H4 (cell line): ENCODE measurements around the gene BHLHA9. TPM values are rescaled to one million over a fixed set of nuclear protein-coding genes. Genes with fewer than 3 reads are reported as not detected.
"Not testable (repeated sequence)": the region's sequence is repeated elsewhere in the genome, so short reads cannot be mapped to it uniquely, and the experiment has no call there.

ENCODE experiments used
- DNase-seq: peaks from one replicate; pipeline ENCODE4 v3.0.0-alpha.2; 2015; ENCODE audit warnings: low spot score
- total RNA-seq: library from RNA; depleted of rRNA; stranded (reverse); fragments of >200 nt; shearing (Covaris generic); gene quantifications from 2 replicates; pipeline ENCODE4 v1.2.3, GENCODE V29; 2014; rRNA removed

BHLHA9 gene
- total RNA-seq = not detected in 2 replicates

DNA sequence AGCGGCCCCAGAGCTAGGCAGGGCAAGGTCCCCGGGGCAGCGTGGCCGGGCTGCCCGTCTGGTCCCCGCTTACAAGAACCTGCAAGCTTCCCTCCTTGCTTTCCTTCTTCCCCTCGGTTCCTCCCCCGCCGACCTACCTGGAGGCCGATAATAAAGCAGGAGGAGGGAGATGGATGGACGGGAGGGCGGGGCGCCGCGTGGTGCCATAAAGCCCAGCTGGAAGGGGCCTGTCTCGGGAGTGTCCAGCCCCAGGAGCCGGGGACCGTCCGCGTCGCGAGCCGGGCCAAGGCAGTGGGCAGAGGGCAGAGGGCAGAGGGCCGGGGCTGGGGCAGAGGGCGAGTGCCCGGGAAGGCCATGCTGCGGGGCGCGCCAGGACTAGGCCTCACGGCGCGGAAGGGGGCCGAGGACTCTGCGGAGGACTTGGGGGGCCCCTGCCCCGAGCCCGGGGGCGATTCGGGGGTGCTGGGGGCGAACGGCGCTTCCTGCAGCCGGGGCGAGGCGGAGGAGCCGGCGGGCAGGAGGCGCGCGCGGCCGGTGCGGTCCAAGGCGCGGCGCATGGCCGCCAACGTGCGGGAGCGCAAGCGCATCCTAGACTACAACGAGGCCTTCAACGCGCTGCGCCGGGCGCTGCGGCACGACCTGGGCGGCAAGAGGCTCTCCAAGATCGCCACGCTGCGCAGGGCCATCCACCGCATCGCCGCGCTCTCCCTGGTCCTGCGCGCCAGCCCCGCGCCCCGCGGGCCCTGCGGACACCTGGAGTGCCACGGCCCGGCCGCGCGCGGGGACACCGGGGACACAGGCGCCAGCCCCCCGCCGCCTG lies at the start of gene BHLHA9:
Gene BHLHA9 (plus strand): TSS at position 235 of the 820 bp plus-strand sequence. CDS start 120 bp downstream, at position 355.
- DNase-seq = no peak

DNA sequence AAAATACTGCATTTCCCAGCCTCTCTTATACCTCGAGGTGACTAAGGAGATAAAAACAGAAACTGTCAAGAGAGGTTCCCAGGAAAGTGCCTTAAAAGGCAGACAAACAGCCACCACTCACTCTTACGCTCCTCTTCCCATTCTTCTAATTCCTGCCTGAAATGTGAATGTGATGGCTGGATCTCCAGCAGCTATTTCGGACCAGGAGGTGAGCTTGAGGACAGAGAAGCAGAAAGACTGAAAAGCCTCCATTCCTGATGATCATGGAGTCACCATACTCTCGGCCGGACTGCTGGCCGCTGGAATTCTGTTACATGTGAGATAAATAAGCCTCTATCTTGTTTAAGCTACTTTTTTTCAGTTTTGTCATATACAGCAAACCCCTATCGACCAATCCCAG lies 49.0 kb upstream of the BHLHA9 start:
- no peak for DNase-seq

DNA sequence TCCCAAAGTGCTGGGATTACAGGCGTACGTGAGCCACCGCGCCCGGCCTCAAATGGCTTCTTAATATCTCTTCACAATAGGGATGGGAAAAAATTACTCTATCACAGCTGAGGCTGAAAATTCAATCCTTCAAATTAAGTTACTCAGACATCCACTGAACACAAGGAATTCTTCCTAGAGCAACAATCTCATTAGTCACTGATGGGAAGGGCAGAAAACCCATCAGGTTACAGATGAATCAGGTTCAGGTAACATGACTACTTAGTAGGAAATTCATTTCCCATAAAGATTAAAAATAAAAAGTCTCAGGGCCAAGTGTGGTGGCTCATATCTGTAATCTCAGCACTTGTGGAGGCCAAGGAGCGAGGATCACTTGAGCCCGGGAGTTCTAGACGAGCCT lies 47.9 kb upstream of the BHLHA9 start:
- DNase-seq = no peak

- DNase-seq = no peak
Observed at GRCh38 chr17:1223662-1224061, 46.6 kb upstream of the BHLHA9 start.

GRCh38 chr17:1224330-1224729 lies 45.9 kb upstream of the BHLHA9 start:
- no peak for DNase-seq

- DNase-seq = no peak
Observed at GRCh38 chr17:1226308-1226707, 43.9 kb upstream of the BHLHA9 start.

DNA sequence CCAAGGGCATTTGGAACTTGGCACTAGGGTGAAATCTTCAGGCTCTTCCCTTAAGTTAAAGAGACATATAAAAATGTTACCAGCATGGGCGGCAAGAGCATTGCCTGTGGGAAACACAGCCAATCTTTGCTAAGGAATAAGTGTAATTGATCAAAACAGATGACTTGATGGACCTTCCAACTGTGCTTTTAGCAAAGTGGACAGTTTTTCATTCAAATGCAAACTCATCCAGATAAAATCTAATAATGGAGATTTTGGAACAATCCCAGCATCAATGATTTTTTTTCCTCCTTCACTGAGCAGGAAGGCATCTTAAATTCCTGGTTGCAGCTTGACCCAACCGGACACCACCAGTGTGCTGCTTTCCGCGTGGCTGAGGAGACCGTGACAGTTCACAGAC lies 42.9 kb upstream of the BHLHA9 start:
- no peak for DNase-seq

GRCh38 chr17:1227917-1228780 lies 42.1 kb upstream of the BHLHA9 start:
- DNase-seq = no peak

DNA sequence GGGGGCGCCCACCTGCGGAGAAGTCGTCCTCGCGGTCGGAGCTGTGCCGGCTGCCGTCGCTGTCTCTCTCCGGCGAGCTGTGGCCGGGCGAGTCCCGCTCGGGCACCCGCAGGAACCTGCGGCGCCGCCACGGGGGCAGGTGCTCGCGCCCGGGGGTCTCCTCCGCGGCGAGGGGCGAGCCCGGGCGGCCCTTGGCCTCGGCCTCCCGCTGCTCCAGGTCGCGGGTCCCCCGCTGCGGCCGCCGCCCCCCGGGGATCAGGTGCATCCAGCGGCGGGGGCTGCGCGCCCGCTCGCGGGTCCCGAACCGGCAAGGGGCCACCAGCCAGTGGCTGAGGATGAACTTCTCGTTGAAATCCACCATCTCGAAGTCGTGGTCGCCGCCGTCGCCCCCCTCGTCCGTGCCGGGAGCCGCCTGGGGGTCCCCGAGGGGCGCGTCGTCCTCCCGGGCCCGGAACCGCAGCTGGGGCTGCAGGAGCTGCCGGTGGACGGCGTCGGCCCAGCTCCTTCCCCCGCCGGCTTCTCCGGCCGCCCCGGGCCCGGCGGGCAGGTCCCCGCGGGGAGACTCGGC lies 41.4 kb upstream of the BHLHA9 start:
- DNase-seq = no peak

DNA sequence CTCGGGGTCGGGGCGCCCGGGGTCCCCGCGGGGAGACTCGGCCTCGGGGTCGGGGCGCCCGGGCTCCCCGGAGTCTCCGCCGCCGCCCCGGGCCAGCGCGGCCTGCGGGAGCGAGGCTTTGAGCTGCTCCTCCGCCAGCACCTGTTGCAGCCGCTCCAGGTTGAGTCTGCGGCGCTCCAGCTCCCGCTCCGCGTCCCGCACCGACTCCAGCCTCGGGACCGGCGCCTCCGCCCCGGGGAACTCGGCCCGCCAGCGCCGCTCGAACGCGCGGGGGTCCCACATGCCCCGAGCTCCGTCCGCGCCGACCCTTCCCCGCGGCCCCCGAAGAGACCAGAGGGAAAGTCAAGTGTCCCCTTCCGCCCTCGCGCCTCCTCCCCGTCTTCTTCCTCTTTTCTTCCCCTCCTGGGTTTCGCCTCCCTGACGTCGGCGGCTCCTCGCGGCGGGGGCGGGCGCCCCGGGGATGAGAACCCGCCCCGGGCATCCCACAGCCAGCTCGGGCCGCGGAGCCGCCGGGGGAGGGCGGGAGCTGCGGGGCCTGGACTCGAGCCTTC lies 40.8 kb upstream of the BHLHA9 start:
- peak; percentile 2 for DNase-seq

DNA sequence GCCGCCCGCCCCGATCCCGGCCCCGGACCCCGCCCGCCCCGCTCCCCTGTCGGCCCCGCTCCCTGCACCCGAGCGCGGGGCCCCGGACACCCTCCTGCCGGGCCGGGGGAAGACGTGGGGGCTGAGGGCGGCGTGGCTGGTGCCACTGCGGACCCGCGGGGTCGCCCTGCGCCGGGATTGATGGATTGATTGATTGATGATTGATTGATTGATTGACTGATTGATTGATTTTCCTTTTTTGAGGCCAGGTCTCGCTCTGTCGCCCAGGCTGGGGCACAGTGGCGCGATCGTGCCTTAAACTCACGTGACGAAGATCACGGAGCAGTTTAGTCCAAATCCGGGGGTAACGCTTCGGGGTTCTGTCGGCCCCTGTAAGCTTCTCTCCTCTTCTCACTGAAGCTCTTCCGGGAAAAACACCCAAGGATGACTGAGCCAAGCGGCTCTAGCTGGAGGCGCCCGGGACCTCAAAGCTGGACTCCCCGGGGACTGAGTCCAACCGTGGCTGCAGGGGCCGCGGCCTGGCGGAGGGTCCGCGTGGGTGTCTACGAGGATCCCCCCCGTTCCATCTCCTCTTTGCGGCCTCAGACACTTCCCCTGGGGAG lies 40.2 kb upstream of the BHLHA9 start:
- no peak for DNase-seq

GRCh38 chr17:1231456-1231855 lies 38.8 kb upstream of the BHLHA9 start:
- no peak for DNase-seq

GRCh38 chr17:1232331-1232730 lies 37.9 kb upstream of the BHLHA9 start:
- no peak for DNase-seq

GRCh38 chr17:1232786-1233185 lies 37.5 kb upstream of the BHLHA9 start:
- no peak for DNase-seq

DNA sequence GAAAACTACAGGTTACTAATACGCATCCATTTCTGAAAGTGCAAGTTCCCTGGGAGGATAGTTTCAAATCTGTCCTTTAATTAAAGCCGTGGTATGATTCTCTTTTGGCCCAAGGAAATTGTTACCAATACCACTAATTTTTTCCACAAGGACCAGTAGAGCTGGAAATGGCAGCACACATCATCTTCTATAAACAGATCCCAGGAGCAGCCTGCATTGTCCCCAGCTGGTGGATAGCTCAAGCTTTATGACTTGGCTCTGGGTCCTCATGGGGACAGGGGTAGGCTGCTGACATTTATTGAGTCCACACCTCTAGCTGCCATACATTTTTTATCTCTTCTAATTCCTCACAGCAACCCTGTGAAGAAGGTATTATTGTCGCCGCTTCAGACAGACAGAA lies 35.8 kb upstream of the BHLHA9 start:
- no peak for DNase-seq

DNA sequence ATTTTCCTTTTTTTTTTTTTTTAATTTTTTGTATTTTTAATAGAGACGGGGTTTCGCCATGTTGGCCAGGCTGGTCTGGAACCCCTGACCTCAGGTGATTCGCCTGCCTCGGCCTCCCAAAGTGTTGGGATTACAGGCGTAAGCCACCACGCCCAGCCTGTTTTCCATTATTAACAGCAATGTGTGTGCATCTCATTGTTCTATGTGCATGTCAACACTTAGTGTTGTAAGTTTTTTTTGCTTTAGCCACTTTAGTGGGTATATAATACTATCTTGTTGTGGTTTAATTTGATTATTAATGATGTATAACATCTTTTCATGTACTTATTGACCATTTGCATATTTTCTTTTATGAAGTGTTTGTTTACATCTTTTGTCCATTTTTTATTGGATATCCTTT lies 32.8 kb upstream of the BHLHA9 start:
- DNase-seq = no peak

DNA sequence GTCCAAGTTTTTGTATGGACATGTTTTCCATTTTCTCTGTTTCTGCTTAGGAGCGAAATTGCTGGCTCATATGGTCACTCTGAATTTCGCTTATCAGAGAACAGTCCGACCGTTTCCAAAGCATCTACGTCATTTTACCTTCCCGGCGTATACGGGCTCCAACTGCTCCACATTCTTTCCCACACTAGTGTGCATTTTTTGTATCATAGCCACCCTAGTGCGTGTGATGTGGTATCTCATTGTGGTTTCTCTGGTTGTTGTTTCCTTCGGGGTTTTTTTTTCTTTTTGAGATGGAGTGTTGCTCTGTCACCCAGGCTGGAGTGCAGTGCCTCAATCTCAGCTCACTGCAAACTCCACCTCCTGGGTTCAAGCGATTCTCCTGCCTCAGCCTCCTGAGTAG lies 31.0 kb upstream of the BHLHA9 start:
- peak; percentile 79 for DNase-seq

DNA sequence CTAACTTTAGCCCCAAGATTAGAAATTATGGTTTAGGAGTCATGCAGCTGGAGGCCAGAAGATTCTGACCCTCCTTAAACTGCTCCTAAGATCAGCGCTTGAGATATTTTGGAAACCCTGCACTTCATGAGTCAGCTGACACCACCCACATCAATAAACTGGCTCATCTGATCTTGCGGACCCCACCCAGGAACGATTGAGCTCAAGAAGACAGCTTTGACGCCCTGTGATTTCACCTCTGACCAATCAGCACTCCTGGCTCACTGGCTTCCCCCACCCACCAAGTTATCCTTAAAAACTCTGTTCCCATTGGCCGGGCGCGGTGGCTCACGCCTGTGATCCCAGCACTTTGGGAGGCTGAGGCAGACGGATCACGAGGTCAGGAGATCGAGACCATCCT lies 29.8 kb upstream of the BHLHA9 start:
- not testable (repeated sequence) for DNase-seq

DNA sequence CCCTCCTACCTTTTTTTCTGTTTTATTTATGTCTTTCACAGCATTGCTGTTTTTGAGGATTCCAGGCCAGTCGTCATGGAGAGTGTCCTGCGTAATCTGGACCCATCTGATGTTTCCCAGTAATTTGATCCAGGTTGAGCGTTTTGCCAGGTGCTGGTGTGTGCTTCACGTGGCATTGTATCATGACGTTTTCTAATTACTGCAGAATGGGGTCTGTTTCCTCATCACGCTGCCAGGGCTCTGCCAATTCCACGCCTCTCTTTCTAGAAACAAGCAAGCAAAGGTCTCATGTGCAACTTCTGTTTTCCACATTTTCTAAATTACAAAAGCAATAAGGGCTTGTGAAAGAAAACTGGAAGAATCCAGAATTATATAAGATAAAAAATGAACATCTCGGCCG lies 28.3 kb upstream of the BHLHA9 start:
- peak; percentile 58 for DNase-seq

GRCh38 chr17:1244606-1245012 lies 25.6 kb upstream of the BHLHA9 start:
- DNase-seq = no peak

DNA sequence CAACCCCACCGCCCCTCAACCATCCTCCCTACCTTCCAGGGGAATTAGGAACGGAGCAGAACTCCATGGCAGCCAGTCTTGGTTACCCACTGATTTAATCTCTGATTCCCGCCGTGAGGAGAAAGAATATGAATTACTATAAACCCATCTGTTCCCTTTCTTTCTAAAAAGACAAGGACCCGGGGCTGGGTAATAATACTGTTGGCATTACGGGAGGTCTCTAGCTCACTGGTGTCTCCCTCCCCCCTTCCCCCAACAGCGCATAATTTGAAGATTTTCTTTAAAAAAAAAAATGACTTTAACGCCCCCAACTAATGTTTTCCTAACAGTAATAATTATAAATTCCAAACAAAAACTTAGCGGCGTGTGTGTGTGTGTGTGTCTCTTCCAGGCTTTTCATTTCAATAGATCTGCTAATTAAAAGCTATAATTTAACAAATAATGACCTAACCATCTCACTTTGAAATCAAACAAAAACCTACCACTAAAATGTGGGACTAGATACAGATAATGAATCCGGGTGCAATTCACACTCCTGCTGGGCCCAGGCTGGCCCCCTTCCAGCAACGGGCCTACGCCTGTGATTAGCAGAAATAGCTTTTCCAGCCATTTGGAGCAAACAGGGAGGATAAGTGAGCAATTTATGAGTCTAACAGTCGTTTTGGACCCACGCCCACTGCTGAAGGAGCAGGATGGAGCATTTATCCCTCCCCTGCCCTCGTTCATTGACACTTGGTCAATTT lies 18.2 kb upstream of the BHLHA9 start:
- DNase-seq = no peak
